Epithelial cell of proximal tubule (primary cell): ENCODE measurements around the gene SOHLH2. TPM values are rescaled to one million over a fixed set of nuclear protein-coding genes. Genes with fewer than 3 reads are reported as not detected.

Experiments
- DNase-seq: peaks from one replicate; pipeline ENCODE4 v3.0.0-alpha.2; 2011; ENCODE audit warnings: low read depth
- H3K4me3 ChIP-seq: 2 replicates; pipeline ENCODE4 v1.5.1; 2011; ENCODE audit warnings: low read depth, mild to moderate bottlenecking, low read length
- total RNA-seq: library from RNA; depleted of rRNA; stranded (reverse); fragments of >200 nt; gene quantifications from 2 replicates; pipeline ENCODE4 v1.2.3, GENCODE V29; 2015
- TF ChIP-seq, protein P1 (sequence below): conservative IDR thresholded peaks from 2 replicates; pipeline ENCODE4 v1.5.1; 2012; ENCODE audit warnings: low read depth, mild to moderate bottlenecking, low read length

Gene SOHLH2
- total RNA-seq, 1 donor from 2014 or later = not detected

GRCh38 chr13:36192166-36192565, 22.2 kb downstream of the SOHLH2 start:
- TF ChIP-seq, protein P1, sequence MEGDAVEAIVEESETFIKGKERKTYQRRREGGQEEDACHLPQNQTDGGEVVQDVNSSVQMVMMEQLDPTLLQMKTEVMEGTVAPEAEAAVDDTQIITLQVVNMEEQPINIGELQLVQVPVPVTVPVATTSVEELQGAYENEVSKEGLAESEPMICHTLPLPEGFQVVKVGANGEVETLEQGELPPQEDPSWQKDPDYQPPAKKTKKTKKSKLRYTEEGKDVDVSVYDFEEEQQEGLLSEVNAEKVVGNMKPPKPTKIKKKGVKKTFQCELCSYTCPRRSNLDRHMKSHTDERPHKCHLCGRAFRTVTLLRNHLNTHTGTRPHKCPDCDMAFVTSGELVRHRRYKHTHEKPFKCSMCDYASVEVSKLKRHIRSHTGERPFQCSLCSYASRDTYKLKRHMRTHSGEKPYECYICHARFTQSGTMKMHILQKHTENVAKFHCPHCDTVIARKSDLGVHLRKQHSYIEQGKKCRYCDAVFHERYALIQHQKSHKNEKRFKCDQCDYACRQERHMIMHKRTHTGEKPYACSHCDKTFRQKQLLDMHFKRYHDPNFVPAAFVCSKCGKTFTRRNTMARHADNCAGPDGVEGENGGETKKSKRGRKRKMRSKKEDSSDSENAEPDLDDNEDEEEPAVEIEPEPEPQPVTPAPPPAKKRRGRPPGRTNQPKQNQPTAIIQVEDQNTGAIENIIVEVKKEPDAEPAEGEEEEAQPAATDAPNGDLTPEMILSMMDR = no peak
- DNase-seq = no peak
- no peak overlapping the region for H3K4me3 ChIP-seq

DNA sequence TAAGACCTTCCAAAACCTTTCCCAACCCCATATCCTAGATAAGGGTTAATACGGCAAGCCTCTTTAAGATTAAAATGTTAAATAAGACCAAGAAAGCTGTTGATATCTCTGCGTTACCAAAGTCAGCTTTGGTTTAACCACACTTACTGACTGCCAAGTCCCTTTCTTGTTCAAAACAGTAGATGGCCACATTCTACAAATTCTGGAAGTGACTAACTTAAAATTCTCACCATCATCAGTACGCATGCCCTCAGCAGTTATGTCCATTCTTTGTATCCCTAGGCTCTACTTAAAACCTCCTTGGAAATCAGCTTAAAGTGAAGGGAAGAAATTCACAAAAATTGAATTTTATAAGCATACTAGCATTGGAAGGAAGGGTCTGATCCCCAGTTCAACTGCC, 23.6 kb downstream of the SOHLH2 start:
- DNase-seq = no peak
- no peak overlapping the region for H3K4me3 ChIP-seq
- TF ChIP-seq, protein P1 = no peak

DNA sequence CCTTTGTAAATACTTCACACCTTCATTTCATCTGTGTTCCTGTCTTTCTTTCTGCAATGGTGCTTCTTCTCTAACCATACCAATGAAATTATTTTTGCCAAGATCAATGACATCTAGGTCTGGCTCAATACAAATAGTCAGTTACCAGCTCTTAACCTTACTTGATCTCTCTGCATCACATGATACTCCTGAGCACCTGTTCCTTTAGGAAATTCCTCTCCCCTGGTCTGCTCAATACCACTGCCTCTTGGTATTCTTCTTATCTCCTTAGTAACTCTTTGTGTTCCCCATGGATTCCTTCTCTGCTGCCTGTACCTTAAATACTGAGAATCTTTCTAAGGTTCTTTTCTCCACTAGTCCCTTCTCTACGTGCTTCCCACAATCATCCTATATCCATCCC, 25.9 kb downstream of the SOHLH2 start:
- H3K4me3 ChIP-seq = no peak overlapping the region
- TF ChIP-seq, protein P1 = no peak
- no peak for DNase-seq

DNA sequence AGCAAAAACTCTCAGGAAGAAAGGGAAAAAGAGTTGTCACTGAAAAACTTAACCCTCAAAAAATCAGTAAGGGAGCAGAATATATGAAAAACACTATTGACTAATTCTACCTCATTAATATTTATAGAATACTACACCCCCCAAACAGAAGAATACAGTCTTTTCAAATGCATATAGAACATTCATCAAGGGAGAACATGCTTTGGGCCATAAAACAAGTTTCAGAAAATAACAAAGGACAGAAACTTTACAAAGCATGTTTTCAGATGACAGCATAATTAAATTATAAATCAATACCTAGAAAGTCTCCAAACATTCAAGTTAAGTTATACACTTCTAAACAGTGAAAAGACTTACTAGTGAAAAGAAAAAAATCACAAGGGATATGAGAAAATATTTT, 30.5 kb downstream of the SOHLH2 start:
- TF ChIP-seq, protein P1 = no peak
- no peak overlapping the region for H3K4me3 ChIP-seq
- no peak for DNase-seq

DNA sequence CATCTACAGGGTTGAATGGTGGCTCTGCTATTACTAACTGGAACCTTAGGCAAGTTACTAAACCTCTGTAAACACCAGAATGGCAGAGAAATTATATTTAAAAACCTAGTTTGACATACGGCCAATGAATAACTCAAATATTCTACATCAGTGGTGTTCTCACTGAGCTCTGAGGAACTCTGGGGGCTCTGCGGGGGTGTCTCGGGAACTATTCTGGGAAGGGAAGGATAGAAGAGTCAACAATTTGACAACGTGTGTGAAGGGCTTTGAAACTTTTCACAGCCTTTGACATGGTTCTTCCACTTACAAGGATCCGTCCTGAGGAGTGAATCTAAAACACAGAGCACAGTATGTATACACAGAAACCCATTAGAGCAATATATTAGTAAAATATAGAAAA, 38.7 kb downstream of the SOHLH2 start:
- H3K4me3 ChIP-seq = no peak overlapping the region
- TF ChIP-seq, protein P1 = no peak
- no peak for DNase-seq

- TF ChIP-seq, protein P1 = no peak
- DNase-seq = no peak
- H3K4me3 ChIP-seq = no peak overlapping the region
Measured at GRCh38 chr13:36174923-36175322, 39.4 kb downstream of the SOHLH2 start.

DNA sequence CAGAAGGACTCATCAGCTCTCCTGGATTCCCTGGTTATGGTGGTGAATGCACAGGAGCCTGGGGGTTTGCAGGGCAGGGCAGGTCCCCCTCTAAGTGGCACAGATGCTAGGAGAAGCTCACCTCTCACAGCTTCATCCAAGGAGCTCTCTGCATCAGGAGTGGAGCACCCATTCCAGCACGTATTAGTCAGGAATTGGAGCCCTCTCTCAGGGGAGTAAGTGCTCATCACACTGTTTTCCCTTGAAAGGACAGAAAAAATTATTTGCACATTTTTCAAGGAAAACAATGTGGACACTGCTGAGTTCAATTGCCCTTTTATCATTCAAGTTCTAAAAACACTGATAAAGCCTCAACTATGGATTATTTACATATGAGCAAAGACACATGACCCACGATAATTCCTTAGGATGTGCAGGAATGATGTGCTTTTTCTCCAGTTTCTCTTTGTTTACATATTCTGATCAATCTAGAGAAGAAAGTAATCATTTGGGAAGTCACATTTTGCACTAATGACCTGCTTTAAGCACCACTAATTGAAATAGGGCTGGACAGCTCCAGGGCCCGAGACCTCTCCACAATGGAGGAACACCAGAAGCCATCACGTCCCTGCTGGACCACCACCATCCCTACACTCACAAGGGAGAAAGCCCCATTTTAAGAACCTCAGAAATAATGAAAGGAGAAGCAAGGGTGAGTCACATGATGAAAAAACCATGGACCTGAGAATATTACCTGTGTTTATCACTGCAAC, 40.6 kb downstream of the SOHLH2 start:
- TF ChIP-seq, protein P1 = no peak
- DNase-seq = no peak
- no peak overlapping the region for H3K4me3 ChIP-seq
